ENCODE data around the gene C20orf96. TPM values are rescaled to one million over a fixed set of nuclear protein-coding genes. Genes with fewer than 3 reads are reported as not detected.

C20orf96 gene
- total RNA-seq, 1 donor from 2014 or later, result 11.6 TPM

DNA sequence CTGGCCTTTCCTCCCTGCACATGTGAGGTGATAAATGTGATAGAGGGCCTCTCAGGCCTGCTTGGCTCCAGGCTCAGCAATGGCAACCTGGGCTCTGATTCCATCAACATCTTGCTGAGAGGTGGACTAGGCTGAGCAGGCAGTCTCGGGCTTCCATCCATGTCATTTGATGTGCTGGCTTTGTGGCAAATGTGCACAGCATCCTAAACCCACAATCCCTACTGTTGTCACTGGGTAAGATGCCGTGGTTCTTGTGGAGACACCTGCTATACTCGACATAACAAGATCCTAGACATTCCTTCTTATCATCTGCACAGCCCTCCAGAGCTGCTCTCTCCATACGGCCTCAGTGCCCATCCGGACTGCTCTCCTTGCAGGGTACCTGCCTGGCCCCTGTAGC, 4.1 kb upstream of the C20orf96 start:
- H3K4me3 ChIP-seq, result no peak overlapping the region
- no peak overlapping the region for H3K27ac ChIP-seq
- H3K36me3 ChIP-seq, result no peaks in the 10 kb centered on the region
- TF ChIP-seq, protein P1, sequence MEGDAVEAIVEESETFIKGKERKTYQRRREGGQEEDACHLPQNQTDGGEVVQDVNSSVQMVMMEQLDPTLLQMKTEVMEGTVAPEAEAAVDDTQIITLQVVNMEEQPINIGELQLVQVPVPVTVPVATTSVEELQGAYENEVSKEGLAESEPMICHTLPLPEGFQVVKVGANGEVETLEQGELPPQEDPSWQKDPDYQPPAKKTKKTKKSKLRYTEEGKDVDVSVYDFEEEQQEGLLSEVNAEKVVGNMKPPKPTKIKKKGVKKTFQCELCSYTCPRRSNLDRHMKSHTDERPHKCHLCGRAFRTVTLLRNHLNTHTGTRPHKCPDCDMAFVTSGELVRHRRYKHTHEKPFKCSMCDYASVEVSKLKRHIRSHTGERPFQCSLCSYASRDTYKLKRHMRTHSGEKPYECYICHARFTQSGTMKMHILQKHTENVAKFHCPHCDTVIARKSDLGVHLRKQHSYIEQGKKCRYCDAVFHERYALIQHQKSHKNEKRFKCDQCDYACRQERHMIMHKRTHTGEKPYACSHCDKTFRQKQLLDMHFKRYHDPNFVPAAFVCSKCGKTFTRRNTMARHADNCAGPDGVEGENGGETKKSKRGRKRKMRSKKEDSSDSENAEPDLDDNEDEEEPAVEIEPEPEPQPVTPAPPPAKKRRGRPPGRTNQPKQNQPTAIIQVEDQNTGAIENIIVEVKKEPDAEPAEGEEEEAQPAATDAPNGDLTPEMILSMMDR (IDR thresholded peaks at IDR 0.05), result no peak
- peaks cover 32% of the 10 kb centered on the region for H3K4me1 ChIP-seq
- H3K27me3 ChIP-seq (ENCODE audit: low read depth), result no peaks in the 10 kb centered on the region
- DNase-seq (no peak), ATAC-seq (no peak)
- H3K9me3 ChIP-seq, result no peaks in the 10 kb centered on the region
- intact Hi-C loops (cut with DNase I), result no loop called here

DNA sequence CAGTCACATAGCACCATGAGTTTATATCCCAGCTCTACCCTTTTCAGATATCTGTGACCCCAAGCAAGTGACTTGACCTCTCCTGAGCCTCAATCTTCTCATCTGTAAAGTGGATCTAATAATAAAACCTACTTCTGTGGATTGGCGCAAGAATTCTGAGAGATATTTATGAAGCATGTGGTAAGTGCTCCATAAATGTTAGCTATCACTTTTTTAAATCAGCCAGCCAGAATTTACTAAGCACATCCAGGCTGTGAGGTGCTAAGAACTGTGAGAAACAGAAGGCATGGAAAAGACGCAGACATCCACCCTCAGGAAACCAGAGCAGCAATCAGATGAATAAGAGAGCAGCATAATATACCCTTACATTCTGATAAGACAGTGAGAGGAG, 862 bp downstream of the C20orf96 start:
- intact Hi-C loops (cut with DNase I), result no loop called here

DNA sequence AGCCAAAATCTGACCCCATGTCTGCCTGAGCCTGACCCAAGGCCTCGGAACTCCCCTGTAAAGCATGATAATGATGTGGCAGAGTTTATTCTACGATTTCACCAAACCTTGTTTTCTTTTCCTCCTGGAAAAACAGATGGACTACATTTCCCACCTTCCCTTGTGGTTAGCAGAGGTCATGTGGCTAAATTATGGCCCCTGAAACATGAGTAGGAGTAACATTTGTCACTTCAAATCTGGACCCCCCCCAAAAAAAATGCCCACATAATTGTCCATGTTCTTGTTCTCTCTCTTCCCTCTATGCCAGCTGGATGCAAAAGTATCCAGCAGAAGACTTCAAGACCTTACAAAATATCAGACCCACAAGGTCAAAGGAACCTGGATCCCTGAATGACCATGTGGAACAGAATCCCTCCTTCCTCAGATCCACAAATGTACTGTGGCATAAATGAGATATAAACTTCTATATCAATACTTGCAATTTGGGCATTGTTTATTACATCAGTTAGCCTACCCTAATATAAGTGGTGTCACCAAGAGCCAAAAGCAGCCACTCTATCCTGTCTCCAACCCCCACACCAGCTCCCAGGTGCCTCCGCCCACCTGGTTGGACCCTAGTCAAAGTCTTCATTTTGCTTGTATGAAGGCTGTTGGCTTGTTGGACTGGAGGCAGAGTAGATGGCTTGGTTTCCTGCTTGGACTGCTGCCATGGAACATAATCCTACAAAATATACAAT, 1.4 kb downstream of the C20orf96 start:
- Histone ChIP-seq H3K36me3 (no peaks in the 10 kb centered on the region), H3K27ac (no peak overlapping the region), H3K4me1 (peaks cover 17% of the 10 kb centered on the region), H3K9me3 (no peaks in the 10 kb centered on the region), H3K27me3 (ENCODE audit: low read depth) (no peaks in the 10 kb centered on the region), H3K4me3 (peak overlapping the region; percentile 68)
- TF ChIP-seq, protein P1 (IDR thresholded peaks at IDR 0.05), result no peak
- ATAC-seq (no peak), DNase-seq (no peak)
- intact Hi-C loops (cut with DNase I), result no loop called here

More for the DNA sequence above, 862 bp downstream of the C20orf96 start:
- ATAC-seq (no peak), DNase-seq (no peak)
- H3K9me3 ChIP-seq, result no peaks in the 10 kb centered on the region
- no peaks in the 10 kb centered on the region for H3K36me3 ChIP-seq
- H3K4me3 ChIP-seq, result peak overlapping the region; percentile 68
- TF ChIP-seq, protein P1 (IDR thresholded peaks at IDR 0.05), result no peak
- no peaks in the 10 kb centered on the region for H3K27me3 ChIP-seq (ENCODE audit: low read depth)
- peaks cover 17% of the 10 kb centered on the region for H3K4me1 ChIP-seq
- peak overlapping the region; percentile 74 for H3K27ac ChIP-seq

DNA sequence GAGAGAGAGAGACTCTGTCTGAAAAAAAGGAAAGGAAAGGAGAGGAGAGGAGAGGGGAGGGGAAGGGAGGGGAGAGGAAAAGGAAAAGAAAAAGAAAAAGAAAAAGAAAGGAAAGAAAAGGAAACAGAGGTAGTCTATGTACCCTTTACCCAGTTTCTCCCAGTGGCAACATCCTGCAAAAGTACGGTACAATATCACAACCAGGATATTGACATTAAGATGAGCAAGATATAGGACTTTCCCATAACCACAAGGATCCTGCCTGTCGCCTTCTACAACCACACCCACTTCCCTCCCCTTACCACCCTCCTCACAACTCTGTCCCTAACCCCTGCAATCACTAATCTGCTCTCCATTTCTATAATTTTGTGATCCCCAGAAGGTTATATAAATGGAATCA, 4.0 kb downstream of the C20orf96 start:
- Histone ChIP-seq H3K36me3 (peaks cover 14% of the 10 kb centered on the region), H3K4me1 (peaks cover 17% of the 10 kb centered on the region), H3K27ac (no peak overlapping the region), H3K4me3 (no peak overlapping the region), H3K27me3 (ENCODE audit: low read depth) (no peaks in the 10 kb centered on the region), H3K9me3 (no peaks in the 10 kb centered on the region)
- ATAC-seq (no peak), DNase-seq (no peak)
- TF ChIP-seq, protein P1 (IDR thresholded peaks at IDR 0.05), result no peak
- intact Hi-C loops (cut with DNase I), result no loop called here

DNA sequence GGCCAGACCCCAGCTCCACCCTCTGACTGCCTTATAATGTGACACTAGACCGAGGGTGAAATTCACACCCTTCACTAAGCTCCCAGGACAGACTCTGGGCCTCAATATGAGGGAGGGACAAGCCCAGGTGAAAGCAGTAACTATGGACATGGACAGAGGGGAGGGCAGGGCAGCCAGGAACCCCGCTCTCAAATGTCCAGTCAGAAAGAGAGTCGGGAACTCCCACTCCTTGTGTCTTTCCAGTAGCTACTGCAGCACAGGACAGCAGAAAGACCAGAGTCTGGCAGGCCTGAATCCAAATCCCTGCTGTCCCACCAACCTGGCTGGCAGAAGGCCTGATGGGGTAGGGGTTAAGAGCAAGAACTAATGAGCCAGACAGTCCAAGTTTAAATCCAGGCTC, 6.4 kb downstream of the C20orf96 start:
- H3K4me1 ChIP-seq, result no peaks in the 10 kb centered on the region
- no peak overlapping the region for H3K27ac ChIP-seq
- DNase-seq (no peak), ATAC-seq (no peak)
- no peaks in the 10 kb centered on the region for H3K9me3 ChIP-seq
- H3K4me3 ChIP-seq, result no peak overlapping the region
- TF ChIP-seq, protein P1 (IDR thresholded peaks at IDR 0.05), result no peak
- intact Hi-C loops (cut with DNase I), result no loop called here
- H3K27me3 ChIP-seq (ENCODE audit: low read depth), result no peaks in the 10 kb centered on the region
- H3K36me3 ChIP-seq, result peaks cover 18% of the 10 kb centered on the region
